Endometrial microvascular endothelial cells (primary cell): ENCODE results near the gene UGT1A3. TPM values are rescaled to one million over a fixed set of nuclear protein-coding genes. Genes with fewer than 3 reads are reported as not detected.
"Not testable (repeated sequence)": the region's sequence is repeated elsewhere in the genome, so short reads cannot be mapped to it uniquely, and the experiment has no call there.

Experiments
- in situ Hi-C: cut with HindIII; loops from 2 replicates; pipeline ENCODE4 v1.10.0; 2017; ENCODE audit warnings: low sequenced_read_pairs, low pct_unique_long_range_greater_than_20kb; ENCODE audit errors: inconsistent ontology term
- total RNA-seq: library from RNA; depleted of rRNA; stranded (reverse); fragments of >200 nt; gene quantifications from one replicate; pipeline ENCODE4 v1.2.3, GENCODE V29; 2015; ENCODE audit errors: inconsistent ontology term

Gene UGT1A3
- total RNA-seq, 1 donor from 2014 or later, result not detected

DNA sequence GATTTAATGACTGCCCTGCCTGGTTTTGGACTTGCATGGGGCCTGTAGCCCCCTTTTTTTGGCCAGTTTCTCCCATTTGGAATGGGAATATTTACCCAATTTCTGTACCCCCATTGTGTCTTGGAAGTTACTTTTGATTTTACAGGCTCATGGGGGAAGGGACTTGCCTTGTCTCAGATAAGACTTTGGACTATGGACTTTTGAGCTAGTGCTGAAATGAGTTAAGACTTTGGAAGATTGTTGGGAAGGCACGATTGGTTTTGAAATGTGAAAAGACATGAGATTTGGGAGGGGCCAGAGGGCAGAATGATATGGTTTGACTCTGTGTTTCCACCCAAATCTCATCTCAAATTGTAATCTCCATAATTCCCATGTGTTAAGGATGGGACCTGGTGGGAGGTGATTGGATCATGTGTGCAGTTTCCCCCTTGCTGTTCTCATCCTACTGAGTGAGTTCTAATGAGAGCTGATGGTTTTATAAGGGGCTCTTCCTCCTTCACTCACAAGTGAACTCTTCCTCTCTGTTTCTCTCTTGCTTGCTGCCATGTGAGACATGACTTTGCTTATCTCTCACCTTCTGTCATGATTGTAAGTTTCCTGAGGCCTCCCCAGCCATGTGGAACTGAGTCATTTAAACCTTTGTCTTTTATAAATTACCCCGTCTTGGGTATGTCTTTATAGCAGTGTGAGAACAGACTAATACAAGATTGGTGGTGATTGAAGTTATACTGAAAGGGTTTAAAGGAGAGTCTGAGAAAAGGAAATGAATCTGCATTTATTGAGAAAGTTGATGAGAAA, 22.6 kb downstream of the UGT1A3 start:
- in situ Hi-C loops, result not testable (repeated sequence)

- in situ Hi-C loops, result no loop called here
These were observed 26.2 kb downstream of the UGT1A3 start for GRCh38 chr2:233754872-233755611.

DNA sequence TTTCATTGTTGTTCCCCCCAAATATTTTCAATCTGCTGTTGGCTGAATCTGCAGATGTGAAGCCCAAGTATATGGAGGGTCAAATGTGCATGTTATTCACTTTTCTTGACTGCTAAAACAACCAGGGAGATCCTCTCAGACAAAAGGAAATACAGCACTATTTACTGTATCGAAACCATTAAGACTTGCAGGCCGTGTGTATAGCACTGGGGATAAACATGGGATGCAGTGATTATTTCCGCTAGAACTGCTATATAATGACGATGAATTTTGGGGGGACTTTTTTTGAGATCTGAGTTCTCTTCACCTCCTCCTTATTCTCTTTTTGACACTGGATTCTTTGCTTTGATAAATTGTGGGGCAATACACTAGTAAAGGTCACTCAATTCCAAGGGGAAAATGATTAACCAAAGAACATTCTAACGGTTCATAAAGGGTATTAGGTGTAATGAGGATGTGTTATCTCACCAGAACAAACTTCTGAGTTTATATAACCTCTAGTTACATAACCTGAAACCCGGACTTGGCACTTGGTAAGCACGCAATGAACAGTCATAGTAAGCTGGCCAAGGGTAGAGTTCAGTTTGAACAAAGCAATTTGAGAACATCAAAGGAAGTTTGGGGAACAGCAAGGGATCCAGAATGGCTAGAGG, 27.7 kb downstream of the UGT1A3 start:
- in situ Hi-C loops, result no loop called here

GRCh38 chr2:233758141-233758540, 29.3 kb downstream of the UGT1A3 start:
- in situ Hi-C loops, result no loop called here

DNA sequence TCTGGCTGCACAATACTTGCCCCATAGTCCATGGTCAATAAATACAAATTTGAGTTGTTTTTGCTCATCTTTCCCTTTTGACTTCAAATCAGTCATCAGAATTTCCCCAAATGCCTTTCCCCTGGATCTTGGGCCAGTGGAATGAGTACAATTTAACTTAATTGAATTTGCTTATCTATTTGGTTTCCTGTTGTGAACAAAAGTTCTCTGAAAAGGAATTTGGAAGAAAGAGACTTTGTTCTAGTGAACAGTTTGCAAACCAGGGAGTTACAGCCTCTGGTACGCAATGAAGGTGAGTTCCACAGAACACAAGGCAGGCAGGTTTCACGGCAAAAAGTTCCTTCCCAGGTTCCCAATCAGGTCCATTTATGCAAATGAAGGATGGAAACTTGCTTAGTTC, 30.0 kb downstream of the UGT1A3 start:
- in situ Hi-C loops, result no loop called here

- in situ Hi-C loops, result no loop called here
These were observed 31.2 kb downstream of the UGT1A3 start, which contains the start of gene UGT1A1 for GRCh38 chr2:233760043-233760442. Gene UGT1A1, plus strand, starts transcription at chr2:233760270. Its CDS starts 18 bp downstream, at chr2:233760288.

GRCh38 chr2:233761040-233761769, 32.4 kb downstream of the UGT1A3 start:
- in situ Hi-C loops, result no loop called here

GRCh38 chr2:233764264-233764663, 35.4 kb downstream of the UGT1A3 start:
- in situ Hi-C loops, result no loop called here

DNA sequence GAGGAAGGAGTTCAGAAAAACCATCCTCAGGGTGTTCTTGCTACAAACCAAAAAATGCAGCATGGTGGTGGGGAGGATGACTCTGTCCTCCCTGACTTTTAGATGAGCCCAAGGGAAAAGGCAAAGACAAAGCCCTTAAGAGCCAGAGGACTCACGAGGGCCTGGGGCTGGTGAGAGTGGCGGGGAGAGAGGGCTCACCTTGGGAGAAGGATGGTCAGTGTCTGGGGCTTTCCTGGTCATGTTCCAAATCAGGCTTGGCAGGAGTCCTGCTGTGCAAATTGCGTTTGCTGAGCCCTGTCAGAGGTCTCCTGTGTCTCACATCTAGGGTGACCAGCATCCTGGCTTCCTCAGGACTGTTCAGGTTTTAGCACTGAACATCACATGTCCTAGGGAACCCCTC, 35.9 kb downstream of the UGT1A3 start:
- in situ Hi-C loops, result no loop called here

GRCh38 chr2:233766416-233766815, 37.6 kb downstream of the UGT1A3 start:
- in situ Hi-C loops, result no loop called here

- in situ Hi-C loops, result no loop called here
These were observed 39.2 kb downstream of the UGT1A3 start for GRCh38 chr2:233768076-233768475.

GRCh38 chr2:233769260-233769659, 40.4 kb downstream of the UGT1A3 start:
- in situ Hi-C loops, result no loop called here

DNA sequence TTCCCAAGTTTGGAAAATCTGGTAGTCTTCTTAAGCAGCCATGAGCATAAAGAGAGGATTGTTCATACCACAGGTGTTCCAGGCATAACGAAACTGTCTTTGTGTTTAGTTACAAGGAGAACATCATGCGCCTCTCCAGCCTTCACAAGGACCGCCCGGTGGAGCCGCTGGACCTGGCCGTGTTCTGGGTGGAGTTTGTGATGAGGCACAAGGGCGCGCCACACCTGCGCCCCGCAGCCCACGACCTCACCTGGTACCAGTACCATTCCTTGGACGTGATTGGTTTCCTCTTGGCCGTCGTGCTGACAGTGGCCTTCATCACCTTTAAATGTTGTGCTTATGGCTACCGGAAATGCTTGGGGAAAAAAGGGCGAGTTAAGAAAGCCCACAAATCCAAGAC, 43.3 kb downstream of the UGT1A3 start:
- in situ Hi-C loops, result no loop called here

- in situ Hi-C loops, result no loop called here
These were observed 43.7 kb downstream of the UGT1A3 start for GRCh38 chr2:233772583-233772982.

- in situ Hi-C loops, result no loop called here
These were observed 45.0 kb downstream of the UGT1A3 start for GRCh38 chr2:233773854-233774253.

- in situ Hi-C loops, result no loop called here
These were observed 46.6 kb downstream of the UGT1A3 start for GRCh38 chr2:233775414-233775813.

GRCh38 chr2:233778030-233778429, 49.2 kb downstream of the UGT1A3 start, which contains the start of gene MROH2A:
Gene MROH2A, plus strand, starts transcription at chr2:233778330. Its CDS starts 1,029 bp downstream, at chr2:233779359.
- in situ Hi-C loops, result no loop called here

DNA sequence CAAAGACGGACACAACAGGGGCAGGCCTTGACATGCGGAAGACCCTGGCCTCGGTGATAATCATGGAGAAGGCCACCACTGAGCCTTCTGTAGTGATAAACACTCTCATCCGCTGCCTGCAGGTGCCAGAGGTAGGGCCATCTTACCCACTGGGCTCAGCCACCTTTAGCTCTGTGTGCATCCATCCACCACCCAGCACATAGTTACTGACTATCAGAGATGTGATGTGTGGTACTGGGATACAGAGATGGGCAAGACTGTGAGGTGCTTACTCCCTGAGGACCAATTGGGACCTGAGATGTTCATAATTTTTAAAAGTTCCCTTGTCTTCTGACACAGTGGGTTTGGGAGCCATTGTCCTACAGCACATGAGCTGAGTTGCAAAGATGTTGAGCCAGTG, 50.9 kb downstream of the UGT1A3 start:
- in situ Hi-C loops, result no loop called here

DNA sequence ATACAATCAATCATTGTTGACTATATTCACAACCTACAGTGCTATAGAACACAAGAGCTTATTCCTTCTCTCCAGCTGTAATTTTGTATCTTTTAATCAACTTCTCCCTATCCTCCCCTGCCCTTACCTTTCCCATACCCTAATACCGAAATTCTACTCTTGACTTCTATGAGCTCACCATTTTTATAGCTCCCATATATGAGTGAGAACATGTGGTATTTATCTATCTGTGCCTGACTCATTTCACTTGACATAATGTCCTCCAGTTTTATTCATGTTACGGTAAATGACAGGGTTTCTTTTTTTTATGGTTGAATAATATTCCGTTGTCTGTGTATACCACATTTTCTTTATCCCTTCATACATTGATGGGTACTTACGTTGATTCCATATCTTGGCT, 51.9 kb downstream of the UGT1A3 start:
- in situ Hi-C loops, result no loop called here
